ENCODE results near the gene TMEM214.

DNA sequence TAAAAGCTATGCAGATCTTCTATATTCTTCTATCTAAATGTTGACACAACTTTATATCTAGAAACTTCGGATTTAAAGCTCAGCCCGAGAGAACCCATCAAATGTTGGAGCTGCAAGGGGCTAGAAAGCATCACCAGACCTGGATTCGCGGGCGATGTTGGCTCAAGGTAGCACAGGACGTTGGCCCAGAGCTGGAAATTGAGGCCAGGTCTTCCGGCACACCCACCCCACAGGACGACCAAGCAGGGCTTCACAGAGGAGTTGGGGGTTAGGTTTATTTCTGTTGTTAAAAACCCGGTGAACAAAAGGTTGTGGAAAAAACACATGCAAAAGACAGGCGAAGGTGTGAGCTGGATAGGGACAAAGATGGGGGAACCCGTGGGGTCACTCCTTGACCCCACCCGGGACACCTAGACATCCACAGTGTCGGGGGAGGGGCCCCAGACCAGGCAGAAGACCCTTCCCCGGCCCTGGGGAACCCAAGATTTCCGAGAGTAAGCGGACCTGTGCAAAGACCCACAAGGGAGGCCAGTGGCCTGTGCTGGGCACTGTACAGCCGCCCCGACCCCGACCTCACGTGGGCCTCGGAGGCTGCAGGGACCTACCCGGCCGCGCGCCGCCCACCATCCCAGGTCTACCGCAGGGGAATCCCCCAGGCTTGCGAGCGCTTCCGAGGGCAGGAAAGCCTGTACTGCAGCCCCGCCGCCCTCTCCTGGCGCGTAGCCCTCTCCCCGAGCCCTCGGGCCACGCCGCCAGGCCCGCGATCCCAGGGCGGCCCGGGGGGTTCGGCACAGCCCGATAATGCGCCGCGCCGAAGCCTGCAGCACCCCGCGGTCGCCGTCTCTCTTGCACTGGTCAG, 16.9 kb downstream of the TMEM214 start:
- TF ChIP-seq POLR2A (IDR thresholded peaks at IDR 0.05) (no peak), CTCF (IDR thresholded peaks at IDR 0.05) (no peak)
